GM18502 (cell line): ENCODE measurements around the gene KRT1.

Experiments
- ATAC-seq: cut with Tn5 transposase; IDR thresholded peaks from one replicate; pipeline ENCODE4 v1.9.1; 2021; ENCODE audit warnings: mild to moderate bottlenecking; ENCODE audit not compliant: unreplicated experiment, poor library complexity

The KRT1 gene

DNA sequence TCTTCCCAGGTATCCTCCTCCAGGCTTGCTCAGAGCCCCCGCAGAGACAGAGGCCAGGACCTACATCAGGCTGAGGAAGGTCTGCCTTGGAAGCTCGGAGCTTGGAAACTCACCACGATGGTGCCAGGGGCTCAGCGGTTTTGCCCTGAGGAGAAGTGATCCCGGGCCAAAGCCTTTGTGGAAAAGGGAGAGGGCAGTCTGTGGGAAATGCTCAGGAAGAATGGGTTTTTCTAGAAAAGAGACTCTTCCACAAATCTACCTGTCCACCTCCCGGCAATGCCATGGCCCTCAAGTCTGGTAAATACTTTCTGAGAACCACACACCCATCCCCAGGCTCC lies 36.2 kb downstream of the KRT1 start:
- no peak for ATAC-seq

DNA sequence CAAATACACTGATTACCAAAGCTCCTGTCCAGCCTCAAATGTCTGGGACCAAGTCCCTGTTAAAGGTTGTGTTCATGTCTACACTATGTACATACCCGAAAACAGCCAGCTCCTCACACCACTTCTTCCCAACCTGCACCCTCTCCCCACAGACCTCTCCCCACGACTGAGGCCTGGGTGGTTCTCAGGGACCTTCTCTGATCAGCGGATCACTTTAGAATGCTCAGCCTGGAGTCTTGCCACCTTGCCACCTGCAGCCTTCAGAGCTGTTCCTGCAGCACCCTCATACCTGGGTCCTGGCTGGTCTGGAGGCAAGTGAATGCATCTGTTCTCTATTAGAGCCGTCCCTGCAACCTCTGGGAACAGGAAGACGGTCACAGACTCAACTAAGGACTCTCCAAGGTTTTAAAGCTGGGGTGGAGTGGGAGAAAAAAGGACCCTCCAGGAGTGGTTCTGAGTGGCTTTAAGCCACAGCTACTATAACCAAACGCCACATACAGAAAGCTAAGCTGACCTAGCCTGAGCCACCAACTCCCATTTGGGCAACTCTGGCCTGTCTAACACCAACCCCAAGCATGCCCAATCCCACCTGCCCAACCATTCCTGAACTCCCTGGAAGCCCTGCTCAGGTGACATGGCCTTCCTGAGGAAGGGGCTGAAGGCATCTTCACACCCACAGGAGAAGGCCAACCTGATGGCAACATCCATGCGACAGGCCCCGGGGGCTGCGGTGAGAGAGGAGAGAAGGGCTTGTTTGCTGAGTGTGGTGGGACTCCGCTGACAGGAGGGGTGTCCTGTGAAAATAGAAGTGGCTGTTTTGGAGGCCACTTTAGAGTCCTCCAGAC lies 36.8 kb downstream of the KRT1 start:
- ATAC-seq: no peak

DNA sequence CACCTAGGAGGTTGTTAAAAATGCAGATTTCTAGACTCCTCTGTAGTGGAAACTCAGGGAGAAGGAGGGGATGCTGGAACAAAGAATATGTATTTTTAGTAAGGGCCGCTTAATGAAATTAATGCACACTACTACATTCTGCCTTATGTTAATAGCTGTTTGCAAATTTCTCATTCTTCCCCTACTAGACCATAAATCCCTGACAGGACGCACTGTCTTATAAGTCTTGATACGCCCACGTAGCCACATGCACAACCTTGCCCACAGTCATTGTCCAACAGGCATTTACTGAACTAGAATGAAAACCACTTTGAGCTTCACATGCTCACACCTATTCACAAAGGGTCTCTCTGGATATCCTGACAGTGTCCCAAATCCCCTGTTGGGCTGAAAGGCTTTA lies 38.7 kb downstream of the KRT1 start:
- ATAC-seq: no peak

DNA sequence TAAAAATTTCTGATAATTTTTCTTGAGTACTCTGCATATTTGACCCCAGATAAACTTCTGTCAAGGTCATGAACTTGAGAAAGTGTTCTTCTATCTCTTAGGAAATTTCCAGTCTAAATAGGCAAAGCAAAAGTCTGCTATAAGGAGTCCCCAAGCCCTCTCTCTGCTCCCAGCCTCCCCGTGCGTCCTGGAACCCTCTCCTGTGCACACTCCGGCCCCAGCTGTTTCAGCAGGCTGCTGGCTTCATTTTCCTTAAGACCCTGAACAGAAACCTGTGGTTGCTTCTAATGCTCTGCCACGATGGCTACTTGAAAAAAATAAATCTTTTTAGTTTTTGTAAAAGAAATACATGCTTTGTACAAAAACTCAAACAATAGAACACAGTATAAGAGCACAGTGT lies 42.9 kb downstream of the KRT1 start:
- no peak for ATAC-seq

DNA sequence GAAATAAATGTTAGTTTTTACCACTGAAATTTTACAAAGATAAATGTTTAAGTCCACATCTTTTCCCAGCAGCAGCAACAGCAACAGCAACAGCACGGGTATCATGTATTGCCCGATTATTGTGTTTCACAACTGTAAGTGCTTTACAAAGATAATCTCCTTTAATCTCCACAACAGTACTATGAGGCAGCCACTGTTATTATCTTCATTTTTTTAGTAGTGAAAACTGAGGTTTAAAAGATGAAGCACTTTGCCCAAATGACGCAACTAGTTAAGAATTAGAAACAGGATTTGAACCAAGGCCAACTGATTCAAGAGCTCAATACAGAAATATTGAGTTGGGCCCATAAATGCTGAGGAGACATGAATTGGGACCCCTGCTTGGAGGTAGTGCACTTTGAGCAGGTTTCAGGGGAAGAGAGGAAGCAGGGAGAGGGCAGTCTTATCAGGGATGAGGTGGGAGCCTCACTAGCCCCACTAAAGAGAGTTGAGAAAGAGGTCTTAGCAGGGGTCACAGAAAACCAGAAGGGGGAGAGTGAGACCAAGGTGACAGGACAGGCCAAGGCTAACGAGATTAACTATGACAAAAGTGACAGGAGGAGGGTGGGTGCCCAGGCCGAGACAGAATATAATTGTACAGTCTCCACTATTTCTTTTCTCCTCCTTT lies 43.5 kb downstream of the KRT1 start:
- ATAC-seq: no peak

DNA sequence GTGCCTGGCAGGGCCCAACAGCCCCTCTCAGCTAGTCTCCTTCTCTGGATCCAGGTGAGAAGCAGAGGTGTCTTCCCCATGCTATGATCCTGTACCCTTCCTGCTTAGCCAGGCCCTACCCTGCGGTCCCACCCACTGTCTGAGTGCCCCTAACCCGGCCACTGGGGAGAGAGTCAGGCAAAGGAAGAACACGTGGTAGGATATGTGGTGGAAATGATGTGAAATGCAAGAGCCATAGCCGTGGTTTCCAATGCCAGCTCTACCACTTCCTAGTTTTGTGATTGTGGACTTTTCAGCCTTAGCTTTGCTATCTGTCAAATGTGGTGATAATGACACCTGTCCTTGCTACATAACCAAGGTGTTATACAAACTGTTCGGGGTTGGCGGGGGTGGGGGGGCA lies 44.0 kb downstream of the KRT1 start:
- no peak for ATAC-seq

DNA sequence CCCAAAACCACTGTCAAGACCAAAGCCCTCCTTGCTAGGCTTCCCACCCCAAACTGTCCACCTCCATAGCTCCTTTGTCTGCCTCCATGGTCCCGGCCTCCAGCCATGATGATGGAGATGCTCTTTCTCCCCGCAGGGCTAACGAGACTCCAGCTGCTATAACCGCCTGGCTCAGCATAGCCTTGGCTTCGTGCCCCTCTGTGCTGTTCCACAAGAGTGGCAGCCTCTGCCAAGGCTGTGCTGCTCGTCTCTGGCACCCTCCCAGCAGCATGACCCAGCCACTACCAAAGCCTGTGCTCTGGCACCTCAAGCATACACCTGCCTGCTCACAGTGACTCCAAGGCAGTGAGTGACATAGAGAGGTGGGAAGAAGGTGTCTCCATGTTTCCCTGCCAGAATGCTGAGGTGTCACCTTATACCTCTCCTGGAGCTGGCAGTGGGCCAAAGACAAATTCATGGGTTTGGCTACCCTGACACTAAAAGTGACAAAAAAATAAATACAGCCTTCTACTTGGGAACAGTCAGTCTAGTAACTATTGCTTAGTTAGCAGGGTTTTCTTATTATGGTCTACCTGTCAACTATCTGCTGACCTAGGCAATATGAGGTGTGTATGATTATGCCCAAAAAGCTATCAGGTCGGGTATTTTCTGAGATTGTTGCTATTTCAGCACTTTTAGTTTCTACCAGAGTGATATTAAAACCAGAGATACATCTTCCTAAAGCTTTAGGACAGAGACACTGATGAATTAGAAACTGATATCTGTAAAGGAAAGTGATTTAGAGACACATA lies 45.7 kb downstream of the KRT1 start:
- no peak for ATAC-seq

DNA sequence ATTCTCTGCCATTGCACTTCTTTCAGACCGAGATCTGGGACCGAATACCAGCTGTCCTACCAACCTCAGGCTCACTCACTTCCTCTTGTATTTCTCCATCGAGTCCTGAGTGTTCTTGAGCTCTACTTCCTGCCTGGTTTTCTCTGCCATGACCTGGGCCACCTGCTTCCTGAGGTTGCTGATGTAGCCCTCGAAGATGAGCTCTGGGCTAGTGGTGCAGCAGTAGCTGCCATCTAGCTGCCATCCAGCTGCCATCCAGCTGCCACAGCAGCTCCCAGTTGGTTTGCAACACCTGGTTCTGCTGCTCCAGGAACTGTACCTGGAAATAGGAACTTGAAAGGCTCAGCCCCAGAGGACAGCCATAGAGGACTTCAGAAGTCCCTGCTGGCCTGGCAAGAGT lies 46.8 kb downstream of the KRT1 start:
- no peak for ATAC-seq

DNA sequence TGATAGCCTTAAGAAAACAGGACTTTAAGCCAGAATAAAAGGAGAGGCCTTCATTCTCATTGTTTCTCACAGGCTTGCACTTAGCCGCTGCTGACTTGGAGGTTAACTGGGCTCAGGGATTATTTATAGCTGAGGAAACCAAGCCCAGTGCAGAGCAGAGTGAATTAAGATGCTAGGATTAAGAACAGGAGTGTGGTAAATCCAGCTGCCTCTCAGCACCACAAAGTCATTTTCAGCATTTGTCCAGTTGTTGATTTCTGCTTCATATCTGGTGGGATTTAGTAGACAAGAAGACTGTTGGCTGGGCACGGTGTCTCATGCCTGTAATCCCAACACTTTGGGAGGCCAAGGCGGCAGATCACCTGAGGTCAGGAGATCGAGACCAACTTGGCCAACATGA lies 47.6 kb downstream of the KRT1 start:
- no peak for ATAC-seq

DNA sequence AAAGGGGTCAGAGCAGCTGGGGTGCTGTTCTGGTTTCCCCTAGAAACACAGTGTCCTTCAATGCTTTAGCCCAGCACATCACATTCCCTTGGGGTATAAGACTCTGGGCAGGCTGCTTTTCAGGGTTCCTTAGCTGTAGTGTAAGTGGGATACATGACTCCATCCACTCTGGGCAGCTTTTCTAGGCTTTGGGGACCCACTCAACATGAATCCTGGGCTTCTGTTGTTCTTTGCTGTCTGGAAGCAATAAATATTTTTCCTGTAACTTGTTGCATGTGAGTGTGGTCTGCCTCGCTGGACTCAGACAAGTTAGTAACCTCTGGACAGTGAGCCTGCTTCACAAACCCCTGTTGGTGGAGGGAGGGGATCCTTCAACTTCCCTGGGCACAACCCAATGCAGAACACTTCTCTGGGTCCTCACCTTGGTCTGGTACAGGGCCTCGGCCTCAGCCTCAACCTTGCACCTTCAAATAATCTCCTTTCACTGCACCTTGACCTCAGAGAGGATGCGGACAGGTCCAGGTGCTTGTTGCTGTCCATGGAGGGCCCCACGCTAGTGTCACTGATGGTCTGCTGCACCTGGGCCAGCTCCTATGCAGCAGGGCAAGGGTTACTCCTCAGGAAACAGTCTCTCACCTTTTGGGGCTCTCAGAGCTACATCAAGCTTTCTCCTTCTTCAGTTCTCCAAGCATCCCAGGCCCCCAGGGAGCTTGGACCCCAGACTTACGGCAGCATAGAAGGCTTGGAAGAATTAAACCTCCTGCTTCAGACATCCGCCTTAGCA lies 48.3 kb downstream of the KRT1 start:
- ATAC-seq: no peak

DNA sequence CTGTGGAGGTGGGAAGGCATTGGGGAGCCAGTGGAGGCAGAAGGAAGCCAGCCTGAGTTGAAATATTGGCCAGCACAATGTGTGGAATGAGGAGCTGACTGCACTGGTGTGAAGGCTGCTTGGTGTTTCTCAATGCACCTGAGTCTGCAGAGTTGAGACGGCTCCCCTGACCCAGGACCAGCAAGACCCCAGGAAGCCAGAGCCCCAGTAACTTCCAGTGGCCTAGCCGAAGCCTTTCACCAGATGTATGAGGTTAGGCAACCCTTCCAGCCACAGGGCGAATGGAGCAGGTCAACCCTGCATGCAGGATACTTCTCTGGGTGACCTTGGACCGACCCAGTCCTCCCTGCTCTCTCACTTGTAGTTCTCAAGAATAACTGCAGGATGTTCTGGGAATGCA lies 48.9 kb downstream of the KRT1 start:
- ATAC-seq: no peak

DNA sequence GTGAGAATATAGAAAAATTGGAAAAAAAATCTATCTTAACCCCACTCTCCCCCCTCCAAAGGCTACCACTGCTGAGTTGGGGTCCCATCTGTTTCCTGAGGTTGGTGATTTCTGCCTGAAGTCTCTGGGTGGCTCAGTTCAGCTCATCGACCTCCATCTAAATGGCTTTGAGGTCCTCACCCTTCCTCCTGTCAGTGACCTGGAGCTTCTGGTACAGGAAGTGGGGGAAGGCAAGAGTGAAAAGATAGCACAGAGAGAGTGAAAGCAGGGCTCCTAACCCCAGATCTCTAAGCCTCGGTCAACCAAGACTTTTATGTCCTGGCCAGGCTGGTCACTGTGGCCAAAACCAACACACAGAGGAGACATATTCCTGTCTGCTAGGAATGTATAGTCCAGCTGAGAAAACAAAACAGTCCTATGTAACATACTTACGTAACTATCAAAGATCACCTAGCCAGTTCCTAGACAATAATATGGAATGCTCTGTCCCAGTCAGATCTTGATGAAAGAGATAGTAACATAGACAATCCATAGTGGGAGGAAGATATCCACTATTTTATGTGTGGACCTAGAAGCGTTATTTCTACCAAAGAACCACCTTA lies 49.5 kb downstream of the KRT1 start:
- no peak for ATAC-seq

DNA sequence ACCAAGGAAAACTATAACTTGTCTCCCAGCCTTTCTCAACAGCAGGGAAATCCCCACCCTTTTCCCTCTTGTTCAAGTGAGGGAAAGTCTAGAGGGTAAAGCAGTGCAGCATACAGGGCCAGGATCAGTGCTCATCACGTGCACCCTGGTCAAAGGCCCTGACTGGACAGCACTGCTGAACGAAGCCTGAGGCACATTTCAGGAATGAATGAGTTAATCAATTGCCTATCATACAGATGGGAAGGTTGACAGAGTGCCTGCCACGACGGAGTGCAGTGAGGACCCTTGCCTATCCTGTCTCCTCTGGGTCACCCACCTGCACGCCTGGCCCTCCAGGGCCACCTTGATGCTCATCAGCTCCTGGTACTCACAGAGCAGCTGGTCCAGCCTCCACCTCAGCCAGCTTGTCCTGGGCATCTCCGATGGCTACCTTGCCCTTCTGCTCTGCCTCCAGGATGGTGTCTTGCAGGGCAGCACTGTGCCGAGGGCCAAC lies 50.2 kb downstream of the KRT1 start:
- no peak for ATAC-seq

DNA sequence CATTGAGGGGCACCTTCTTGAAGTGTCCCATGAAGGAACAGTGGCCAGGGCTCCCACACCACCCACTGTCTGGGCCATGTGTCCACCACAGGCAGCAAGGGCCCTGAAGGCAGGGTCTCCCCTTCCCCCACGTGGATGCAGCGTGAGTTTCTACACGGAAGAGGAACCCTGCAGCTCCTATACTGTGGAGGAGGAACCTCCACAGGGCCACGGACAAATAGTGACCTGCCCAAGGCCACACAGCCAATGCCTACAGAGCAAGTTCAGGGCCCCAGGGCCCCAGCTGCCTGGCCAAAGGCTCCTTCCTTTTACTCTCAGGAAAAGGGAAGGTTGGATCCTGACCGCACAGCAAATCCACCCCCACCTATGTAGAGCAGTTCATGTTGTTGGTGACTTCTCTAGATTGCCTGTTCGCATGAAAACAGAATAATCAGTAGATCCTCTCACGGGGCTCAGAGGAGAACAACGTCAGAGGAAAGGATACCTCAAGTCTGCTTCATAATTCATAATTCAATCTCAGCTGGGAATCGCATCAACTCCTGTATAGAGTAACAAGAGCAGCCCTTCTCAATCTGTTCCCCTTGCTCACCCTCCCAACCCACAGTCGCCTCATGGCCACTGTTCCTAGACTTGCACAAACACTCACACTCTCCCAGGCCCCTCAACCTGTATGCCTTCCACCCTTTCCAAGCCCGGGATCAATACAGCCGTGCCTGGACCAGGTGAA lies 50.8 kb downstream of the KRT1 start:
- ATAC-seq: no peak

DNA sequence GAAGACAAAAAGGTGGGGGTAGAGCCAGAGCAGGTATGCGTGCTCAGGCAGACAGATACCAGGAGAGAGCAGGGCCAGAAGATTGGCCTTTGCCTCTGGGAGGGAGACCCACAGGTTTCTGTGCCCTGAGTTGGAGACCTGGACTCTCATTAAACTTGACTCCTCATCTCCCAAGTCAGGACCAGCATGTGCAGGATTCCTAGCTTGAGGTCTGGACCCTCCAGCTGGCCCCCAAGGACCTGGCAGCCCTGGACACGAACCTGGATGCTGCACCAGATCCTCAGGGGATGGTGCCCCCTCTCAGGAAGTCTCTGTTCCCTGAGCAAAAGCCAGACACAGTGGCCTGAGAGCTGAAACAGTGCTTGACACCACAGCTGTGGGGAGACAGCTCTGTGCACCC lies 51.4 kb downstream of the KRT1 start:
- ATAC-seq: no peak

DNA sequence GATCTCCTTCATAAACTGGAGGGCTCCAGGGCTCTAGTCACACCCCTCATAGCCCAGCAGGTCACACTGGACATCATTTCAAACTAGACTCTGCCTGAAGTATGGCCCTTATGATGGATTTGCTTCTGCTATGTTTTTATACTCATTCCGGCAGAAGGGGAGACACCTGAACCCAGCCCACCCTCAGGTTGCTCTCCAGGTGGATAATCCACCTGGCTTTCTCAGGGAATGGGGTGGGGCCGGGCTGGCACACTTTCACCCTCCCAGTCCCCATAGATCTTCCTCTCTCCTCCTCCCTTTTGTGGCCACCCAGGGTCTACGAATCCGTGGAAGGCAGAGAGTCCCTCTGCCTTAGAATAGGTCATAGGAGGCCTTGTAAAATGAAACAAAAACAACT lies 52.1 kb downstream of the KRT1 start:
- no peak for ATAC-seq

DNA sequence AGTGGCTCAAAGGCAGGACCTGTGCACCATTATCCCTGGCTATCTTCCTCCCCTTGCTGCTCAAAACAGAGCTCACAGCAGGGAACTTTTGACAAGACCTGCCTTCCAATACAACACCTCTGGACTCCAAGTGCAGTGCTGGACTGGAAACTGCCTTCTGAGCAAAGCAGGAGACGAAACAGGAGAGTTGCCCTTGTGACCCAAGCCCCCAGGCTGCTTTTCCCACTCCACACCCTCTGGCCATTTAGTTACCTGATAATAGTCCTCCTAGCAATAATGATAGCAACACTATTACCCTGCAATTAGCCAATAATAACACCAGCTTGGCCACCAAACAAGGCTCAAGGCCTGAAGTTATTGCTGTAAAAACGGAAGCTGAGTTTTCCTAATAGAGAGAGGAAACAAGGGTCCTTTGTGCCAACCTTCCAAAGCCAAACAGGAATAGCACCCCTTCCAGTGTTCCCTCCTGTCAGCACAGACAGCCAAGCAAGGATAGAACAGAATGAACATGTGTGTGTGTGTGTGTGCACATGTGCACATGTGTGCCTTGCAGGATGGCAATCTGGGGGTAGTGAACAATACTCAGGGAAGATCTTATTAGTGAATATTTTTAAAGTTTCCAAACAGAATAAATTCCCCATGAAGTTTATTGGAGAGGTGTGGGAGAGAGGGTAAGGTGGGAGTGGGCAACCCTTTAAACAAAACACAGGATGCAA lies 52.7 kb downstream of the KRT1 start:
- ATAC-seq: no peak
